Urinary bladder (tissue), 4 donors: ENCODE data around the gene STIMATE. TPM values are rescaled to one million over a fixed set of nuclear protein-coding genes. Genes with fewer than 3 reads are reported as not detected.

ENCODE experiments used
- DNase-seq: peaks from one replicate; pipeline ENCODE4 v3.0.0-alpha.2; 2015; ENCODE audit errors: extremely low spot score
- H3K27ac ChIP-seq: one replicate; pipeline ENCODE4 v1.5.1; 2013; ENCODE audit warnings: low read depth, mild to moderate bottlenecking, moderate library complexity
- H3K36me3 ChIP-seq: one replicate; pipeline ENCODE4 v1.6.1; 2013; ENCODE audit warnings: mild to moderate bottlenecking, moderate library complexity; ENCODE audit not compliant: insufficient read depth
- H3K4me1 ChIP-seq: one replicate; pipeline ENCODE4 v1.6.1; 2013; ENCODE audit warnings: mild to moderate bottlenecking, moderate library complexity; ENCODE audit not compliant: insufficient read depth
- H3K4me3 ChIP-seq: one replicate; pipeline ENCODE4 v1.5.1; 2013; ENCODE audit warnings: low read depth, low read length
- WGBS: extraction: QIAGEN DNeasy Blood & Tissue Kit; methylation state at CpG from one replicate; pipeline ENCODE4 v1.1.7; 2013; 5-methylcytosine and 5-hydroxymethylcytosine counted together
- polyA plus RNA-seq: library from polyadenylated mRNA; stranded (reverse); fragments of 200-250 nt; gene quantifications from one replicate; pipeline ENCODE4 v1.2.3, GENCODE V29; 2013
- total RNA-seq: library from RNA; depleted of rRNA; stranded (reverse); fragments of >200 nt; gene quantifications from one replicate; pipeline ENCODE4 v1.2.3, GENCODE V29; 2014
- donor health status: healthy with polysubstance abuse.
- donor health status: healthy.

The STIMATE gene
- total and polyA plus RNA-seq, 2 donors = 11.8 to 17.6 TPM

- no peak for DNase-seq
- H3K27ac ChIP-seq = no peak overlapping the region
- no peak overlapping the region for H3K4me3 ChIP-seq
- H3K4me1 ChIP-seq = no peaks in the 10 kb centered on the region
- peaks cover 2% of the 10 kb centered on the region for H3K36me3 ChIP-seq
- WGBS = 80% methylated on average over 9 of the region's 9 CpGs
Measured at GRCh38 chr3:52912885-52913731, 15.8 kb upstream of the STIMATE start.

GRCh38 chr3:52910823-52911222 is 13.5 kb upstream of the STIMATE start:
- WGBS = 91% methylated on average over 6 of the region's 6 CpGs
- Histone ChIP-seq H3K36me3 (no peaks in the 10 kb centered on the region), H3K27ac (no peak overlapping the region), H3K4me3 (no peak overlapping the region), H3K4me1 (no peaks in the 10 kb centered on the region)
- no peak for DNase-seq

DNA sequence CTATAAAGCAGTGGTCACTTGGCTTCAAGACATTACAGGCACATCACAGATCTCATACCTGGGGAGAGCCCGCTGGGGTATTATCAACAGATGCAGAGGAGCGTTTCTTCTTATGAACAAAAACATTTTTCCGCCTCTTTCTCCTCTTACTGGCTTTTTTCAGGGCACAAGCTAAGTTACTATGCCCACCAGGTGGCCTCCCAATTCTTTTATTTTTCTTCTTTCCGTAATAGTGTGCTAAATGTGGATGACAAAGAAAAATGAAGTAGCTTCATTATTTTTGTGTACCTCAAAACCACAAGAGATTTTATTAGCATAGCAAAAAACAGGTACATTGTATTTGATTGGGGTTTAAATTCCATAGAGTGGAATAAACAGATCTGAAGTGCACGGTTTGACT is 10.1 kb upstream of the STIMATE start:
- no peak overlapping the region for H3K4me3 ChIP-seq
- 90% methylated on average over 5 of the region's 5 CpGs for WGBS
- no peak overlapping the region for H3K27ac ChIP-seq
- no peak for DNase-seq
- peaks cover 3% of the 10 kb centered on the region for H3K36me3 ChIP-seq
- no peaks in the 10 kb centered on the region for H3K4me1 ChIP-seq

DNA sequence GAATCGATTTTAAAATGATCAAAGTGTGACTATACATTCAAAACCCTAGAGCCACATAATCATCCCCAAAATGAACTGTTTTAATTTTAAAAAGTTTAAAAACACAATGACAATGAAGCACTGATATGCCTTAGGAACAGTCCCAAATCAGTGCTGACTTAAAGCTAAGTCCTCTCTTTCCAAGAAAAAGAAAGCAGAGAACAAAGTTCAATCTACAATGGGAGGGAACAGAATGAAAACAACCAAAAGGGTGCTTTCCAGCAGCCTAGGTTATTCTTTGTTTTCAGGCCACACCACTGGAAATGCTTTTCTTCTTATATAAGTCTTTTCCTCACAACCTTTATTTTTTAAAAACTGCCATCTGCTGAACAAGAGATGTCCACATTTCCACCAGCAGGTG is 7.2 kb upstream of the STIMATE start:
- 87% methylated on average over 1 of the region's 1 CpG for WGBS

GRCh38 chr3:52904000-52904399 is 6.7 kb upstream of the STIMATE start:
- H3K27ac ChIP-seq = no peak overlapping the region
- 92% methylated on average over 3 of the region's 3 CpGs for WGBS
- H3K4me1 ChIP-seq = no peaks in the 10 kb centered on the region
- no peak overlapping the region for H3K4me3 ChIP-seq
- DNase-seq = no peak
- peaks cover 3% of the 10 kb centered on the region for H3K36me3 ChIP-seq

More for the DNA sequence above, 7.2 kb upstream of the STIMATE start:
- Histone ChIP-seq H3K4me3 (no peak overlapping the region), H3K4me1 (no peaks in the 10 kb centered on the region), H3K36me3 (peaks cover 3% of the 10 kb centered on the region), H3K27ac (no peak overlapping the region)
- no peak for DNase-seq

DNA sequence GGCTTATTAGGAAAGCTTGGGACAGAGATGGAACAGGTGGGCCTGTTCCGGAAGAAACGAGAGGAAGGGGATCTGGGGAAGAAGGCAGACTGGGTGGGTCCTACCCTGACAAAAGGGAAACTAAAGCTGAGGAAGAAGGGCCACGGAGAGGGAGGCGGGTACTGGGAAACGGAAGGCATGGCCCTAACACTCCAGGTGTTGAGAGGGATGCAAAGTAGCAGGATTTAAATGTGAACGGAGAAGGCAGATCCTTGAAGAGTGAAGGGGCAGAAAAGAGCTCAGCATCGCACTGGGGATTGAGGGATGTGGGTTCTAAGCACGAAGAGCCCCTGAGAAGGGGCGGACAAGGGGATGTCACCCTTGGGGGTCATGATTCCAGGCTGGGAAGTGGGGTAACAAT is 735 bp downstream of the STIMATE start:
- peak overlapping the region; percentile 93 for H3K4me3 ChIP-seq
- no peak for DNase-seq
- peaks cover 4% of the 10 kb centered on the region for H3K4me1 ChIP-seq
- no peak overlapping the region for H3K27ac ChIP-seq
- 6% methylated on average over 9 of the region's 9 CpGs for WGBS
- no peaks in the 10 kb centered on the region for H3K36me3 ChIP-seq

GRCh38 chr3:52896151-52896550 is 1.2 kb downstream of the STIMATE start:
- H3K4me3 ChIP-seq = peak overlapping the region; percentile 93
- WGBS = 18% methylated on average over 3 of the region's 3 CpGs
- no peaks in the 10 kb centered on the region for H3K36me3 ChIP-seq
- H3K27ac ChIP-seq = no peak overlapping the region
- peaks cover 4% of the 10 kb centered on the region for H3K4me1 ChIP-seq
- no peak for DNase-seq

- H3K36me3 ChIP-seq = no peaks in the 10 kb centered on the region
- H3K4me3 ChIP-seq = no peak overlapping the region
- H3K27ac ChIP-seq = no peak overlapping the region
- 70% methylated on average over 5 of the region's 5 CpGs for WGBS
- H3K4me1 ChIP-seq = peaks cover 4% of the 10 kb centered on the region
- no peak for DNase-seq
Measured at GRCh38 chr3:52895418-52895817, 1.9 kb downstream of the STIMATE start.

DNA sequence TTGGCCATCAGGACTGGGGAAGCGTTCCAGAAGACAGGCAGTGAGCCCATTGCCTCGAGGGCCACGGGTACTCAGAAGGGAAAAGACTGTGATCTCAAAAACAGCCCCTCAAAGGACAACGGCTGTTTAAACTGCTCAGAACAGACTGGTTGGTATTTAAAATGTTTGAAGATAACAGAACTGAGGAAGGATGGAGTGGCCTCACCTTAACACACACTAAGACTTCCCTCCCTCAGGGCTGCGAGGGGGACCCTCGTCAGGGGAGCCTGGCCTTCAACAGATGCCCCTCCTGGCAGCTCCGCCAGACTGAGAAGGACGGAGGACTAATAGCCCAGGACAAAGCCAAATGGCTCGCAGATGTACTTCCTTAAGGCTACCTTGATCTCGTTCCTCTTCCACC is 2.6 kb downstream of the STIMATE start:
- WGBS = 84% methylated on average over 10 of the region's 10 CpGs
- no peak for DNase-seq
- H3K27ac ChIP-seq = no peak overlapping the region

GRCh38 chr3:52893723-52894122 is 3.6 kb downstream of the STIMATE start:
- no peak for DNase-seq
- H3K4me1 ChIP-seq = peaks cover 4% of the 10 kb centered on the region
- H3K4me3 ChIP-seq = no peak overlapping the region

More for the DNA sequence above, 2.6 kb downstream of the STIMATE start:
- Histone ChIP-seq H3K36me3 (no peaks in the 10 kb centered on the region), H3K4me1 (peaks cover 4% of the 10 kb centered on the region), H3K4me3 (no peak overlapping the region)

GRCh38 chr3:52892625-52893311 is 4.6 kb downstream of the STIMATE start:
- WGBS = 54% methylated on average over 8 of the region's 8 CpGs
- Histone ChIP-seq H3K4me3 (peak overlapping the region; percentile 10), H3K36me3 (no peaks in the 10 kb centered on the region), H3K4me1 (peaks cover 4% of the 10 kb centered on the region), H3K27ac (peak overlapping the region; percentile 68)
- DNase-seq = no peak

More at GRCh38 chr3:52893723-52894122, 3.6 kb downstream of the STIMATE start:
- WGBS = 43% methylated on average over 4 of the region's 4 CpGs
- Histone ChIP-seq H3K27ac (no peak overlapping the region), H3K36me3 (no peaks in the 10 kb centered on the region)

DNA sequence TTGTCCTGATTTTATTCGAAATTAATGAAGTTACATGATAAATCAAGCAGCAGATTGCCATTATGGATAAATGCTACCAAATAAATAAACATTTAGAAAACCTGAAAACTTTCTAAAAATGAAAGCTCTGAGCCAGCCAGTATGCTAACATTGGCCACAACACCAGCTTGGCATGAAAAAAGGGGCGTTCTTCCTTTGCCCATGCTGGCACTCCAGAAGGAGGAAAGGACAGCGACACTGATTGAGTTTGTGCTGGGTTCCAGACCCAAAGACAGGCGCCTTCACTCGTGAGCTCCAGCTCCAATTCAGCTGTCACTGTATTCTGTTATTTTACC is 5.1 kb downstream of the STIMATE start:
- H3K4me1 ChIP-seq = peaks cover 4% of the 10 kb centered on the region
- no peak for DNase-seq
- no peaks in the 10 kb centered on the region for H3K36me3 ChIP-seq
- H3K4me3 ChIP-seq = no peak overlapping the region
- H3K27ac ChIP-seq = peak overlapping the region; percentile 6
- 67% methylated on average over 5 of the region's 5 CpGs for WGBS

DNA sequence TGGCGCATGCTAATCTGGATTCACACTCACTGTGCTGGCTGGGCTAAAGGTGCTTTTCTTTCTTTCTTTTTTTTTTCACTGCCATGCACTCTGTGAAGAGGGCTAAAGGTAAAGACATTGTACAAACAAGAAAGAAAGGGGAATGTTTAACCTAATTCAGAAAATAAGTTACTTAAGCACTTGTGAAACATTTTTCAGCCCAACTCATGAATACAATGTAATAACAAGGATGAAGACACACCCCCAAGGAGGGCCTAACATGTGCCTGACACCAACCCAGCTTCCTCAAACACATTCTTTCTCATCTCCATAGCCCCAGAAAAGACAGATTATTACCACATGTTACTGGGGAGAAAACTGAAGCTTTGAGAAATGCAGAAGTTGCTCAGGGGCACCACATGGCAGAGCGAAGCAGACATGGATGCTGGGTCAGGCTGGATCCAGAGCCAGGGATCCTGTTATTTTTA is 5.7 kb downstream of the STIMATE start:
- peaks cover 4% of the 10 kb centered on the region for H3K4me1 ChIP-seq
- H3K4me3 ChIP-seq = no peak overlapping the region
- no peaks in the 10 kb centered on the region for H3K36me3 ChIP-seq
- DNase-seq = no peak
- peak overlapping the region; percentile 62 for H3K27ac ChIP-seq
- 54% methylated on average over 2 of the region's 2 CpGs for WGBS

- Histone ChIP-seq H3K4me3 (no peak overlapping the region), H3K27ac (peak overlapping the region; percentile 62), H3K36me3 (no peaks in the 10 kb centered on the region), H3K4me1 (peaks cover 2% of the 10 kb centered on the region)
- 77% methylated on average over 9 of the region's 9 CpGs for WGBS
- no peak for DNase-seq
Measured at GRCh38 chr3:52891164-52891563, 6.2 kb downstream of the STIMATE start.
